ENCODE data around the gene PTPRM.
"Not testable (repeated sequence)": the region's sequence is repeated elsewhere in the genome, so short reads cannot be mapped to it uniquely, and the experiment has no call there.

PTPRM gene

GRCh38 chr18:8030201-8030600 lies 463.1 kb downstream of the PTPRM start:
- no peak for DNase-seq

- DNase-seq = no peak
Observed at GRCh38 chr18:8031496-8031895, 464.4 kb downstream of the PTPRM start.

- no peak for DNase-seq
Observed at GRCh38 chr18:8034674-8035073, 467.6 kb downstream of the PTPRM start.

GRCh38 chr18:8036551-8036950 lies 469.4 kb downstream of the PTPRM start:
- no peak for DNase-seq

- no peak for DNase-seq
Observed at GRCh38 chr18:8037296-8037695, 470.2 kb downstream of the PTPRM start.

- no peak for DNase-seq
Observed at GRCh38 chr18:8040021-8040420, 472.9 kb downstream of the PTPRM start.

- no peak for DNase-seq
Observed at GRCh38 chr18:8041526-8042111, 474.5 kb downstream of the PTPRM start.

GRCh38 chr18:8044004-8044403 lies 476.9 kb downstream of the PTPRM start:
- no peak for DNase-seq

- no peak for DNase-seq
Observed at GRCh38 chr18:8045160-8045883, 478.2 kb downstream of the PTPRM start.

- DNase-seq = peak in 1 of 2 donors; percentile 4
Observed at GRCh38 chr18:8045884-8046281, 478.8 kb downstream of the PTPRM start.

GRCh38 chr18:8046441-8046840 lies 479.3 kb downstream of the PTPRM start:
- DNase-seq = no peak

- DNase-seq = no peak
Observed at GRCh38 chr18:8049147-8049546, 482.0 kb downstream of the PTPRM start.

GRCh38 chr18:8050616-8051329 lies 483.7 kb downstream of the PTPRM start:
- DNase-seq = peak in 1 of 2 donors; percentile 2

- DNase-seq = no peak
Observed at GRCh38 chr18:8051453-8051852, 484.3 kb downstream of the PTPRM start.

- peak in 1 of 2 donors; percentile 30 for DNase-seq
Observed at GRCh38 chr18:8052237-8052701, 485.2 kb downstream of the PTPRM start.

- no peak for DNase-seq
Observed at GRCh38 chr18:8056723-8057122, 489.6 kb downstream of the PTPRM start.

- not testable (repeated sequence) for DNase-seq
Observed at GRCh38 chr18:8063152-8063551, 496.0 kb downstream of the PTPRM start.

GRCh38 chr18:8063733-8064132 lies 496.6 kb downstream of the PTPRM start:
- DNase-seq = no peak

GRCh38 chr18:8065284-8065683 lies 498.2 kb downstream of the PTPRM start:
- DNase-seq = no peak

GRCh38 chr18:8065773-8066172 lies 498.7 kb downstream of the PTPRM start:
- DNase-seq = no peak

- DNase-seq = no peak
Observed at GRCh38 chr18:8069708-8070107, 502.6 kb downstream of the PTPRM start.

GRCh38 chr18:8073167-8073566 lies 506.1 kb downstream of the PTPRM start:
- DNase-seq = no peak

- DNase-seq = no peak
Observed at GRCh38 chr18:8080092-8080491, 513.0 kb downstream of the PTPRM start.

- DNase-seq = no peak
Observed at GRCh38 chr18:8081267-8081666, 514.2 kb downstream of the PTPRM start.
